Activated naive CD4-positive, alpha-beta T cell treated with anti-CD3 and anti-CD28 coated beads, Interleukin-2, amount 50 U/mL, for 72 hours (primary cell): Measurements from ENCODE around the gene MARVELD3. TPM values are rescaled to one million over a fixed set of nuclear protein-coding genes. Genes with fewer than 3 reads are reported as not detected.
"Not testable (repeated sequence)": the region's sequence is repeated elsewhere in the genome, so short reads cannot be mapped to it uniquely, and the experiment has no call there.

Experiments
- ATAC-seq, 2 donors: fragments of 150-1000 bp; cut with Tn5 transposase; 2 replicates each; pipeline ENCODE4 v1.10.0; 2021; ENCODE audit warnings: mild to moderate bottlenecking in 2 of 2, moderate library complexity in 2 of 2
- DNase-seq, 2 donors: peaks; one replicate each; pipeline ENCODE4 v3.0.0; 2021 to 2022; ENCODE audit warnings: low spot score in 2 of 2
- H3K27ac Mint-ChIP-seq, 2 donors: one replicate each; pipeline ENCODE4 v1.8.0; 2022; ENCODE audit warnings: mild to moderate bottlenecking in 2 of 2, mixed read lengths in 2 of 2
- H3K36me3 Mint-ChIP-seq, 2 donors: one replicate each; pipeline ENCODE4 v1.8.0; 2022; ENCODE audit warnings: mixed read lengths in 2 of 2
- H3K9me3 Mint-ChIP-seq, 2 donors: one replicate each; pipeline ENCODE4 v1.8.0; 2022; ENCODE audit warnings: mixed read lengths in 2 of 2
- total RNA-seq, 2 donors: library from RNA; stranded (reverse); gene quantifications; one replicate each; pipeline ENCODE4 v1.2.3, GENCODE V29; 2022

MARVELD3 gene
- not detected for total RNA-seq

DNA sequence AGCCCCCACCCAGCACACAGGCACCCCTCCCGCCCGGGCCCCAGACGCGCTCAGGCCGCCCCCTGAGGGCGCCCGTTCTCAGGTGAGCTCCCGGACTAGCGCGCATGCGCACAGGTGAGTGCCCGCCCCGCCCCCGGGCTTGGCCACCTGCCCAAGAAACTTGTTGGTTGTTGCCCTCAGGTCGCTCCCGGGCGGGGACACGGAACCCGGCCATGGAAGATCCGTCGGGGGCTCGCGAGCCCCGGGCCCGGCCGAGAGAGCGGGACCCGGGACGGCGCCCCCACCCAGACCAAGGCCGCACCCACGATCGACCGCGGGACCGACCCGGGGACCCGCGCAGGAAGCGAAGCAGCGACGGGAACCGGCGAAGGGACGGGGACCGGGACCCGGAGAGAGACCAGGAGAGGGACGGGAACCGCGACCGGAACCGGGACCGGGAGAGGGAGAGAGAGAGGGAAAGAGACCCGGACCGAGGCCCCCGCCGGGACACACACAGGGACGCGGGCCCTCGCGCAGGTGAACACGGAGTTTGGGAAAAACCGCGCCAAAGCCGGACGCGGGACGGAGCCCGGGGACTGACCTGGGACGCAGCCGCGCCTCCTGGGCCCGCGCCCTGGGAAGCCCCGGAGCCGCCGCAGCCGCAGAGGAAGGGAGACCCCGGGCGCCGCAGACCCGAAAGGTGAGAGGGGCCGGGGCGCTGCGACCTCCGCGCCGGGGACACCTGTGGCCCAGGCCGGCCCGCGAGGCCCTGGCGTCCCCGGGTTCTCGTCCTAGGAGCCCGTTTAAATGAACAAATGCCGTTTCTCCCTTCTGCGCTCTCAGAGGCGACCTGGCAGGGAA is at the start of gene MARVELD3:
Gene MARVELD3, plus strand, starts transcription at position 167 of the 840 bp plus-strand sequence. Its CDS starts 46 bp downstream, at position 213.
- ATAC-seq (peak in 1 of 2 donors; percentile 30), DNase-seq (peak in 1 of 2 donors; percentile 27)
- Mint-ChIP-seq H3K36me3 (peaks cover 0 to 9% of the 10 kb centered on the region in 2 donors), H3K27ac (no peak within 1 kb of the TSS), H3K9me3 (no peaks in the 10 kb centered on the region)

DNA sequence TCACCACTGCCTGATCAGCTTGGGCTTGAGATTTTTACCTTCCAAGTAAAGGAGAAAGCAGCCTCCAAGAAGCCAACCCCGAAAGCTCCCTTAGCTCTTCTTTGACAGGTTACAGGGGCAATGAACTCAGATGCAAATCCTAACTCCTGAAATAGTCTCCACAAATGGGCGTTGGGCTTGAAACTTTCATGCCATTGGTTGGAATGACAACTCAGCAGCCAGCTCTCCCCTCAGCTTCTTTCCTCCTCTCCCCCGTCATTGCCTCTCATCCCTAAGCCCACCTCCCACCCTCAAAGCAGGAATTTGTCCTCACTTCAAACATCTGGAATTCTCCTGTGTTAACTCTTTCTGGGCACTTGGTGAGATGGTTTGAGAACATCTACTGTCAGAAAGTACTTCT is 49.0 kb upstream of the MARVELD3 start, which contains the start of gene TAT:
Gene TAT, minus strand, starts transcription at position 122 of the 400 bp plus-strand sequence. CDS start 677 bp downstream, outside the sequence.
- no peaks in the 10 kb centered on the region for H3K36me3 Mint-ChIP-seq
- no peak within 1 kb of the TSS for H3K27ac Mint-ChIP-seq
- no peak for DNase-seq
- no peaks in the 10 kb centered on the region for H3K9me3 Mint-ChIP-seq
- no peak for ATAC-seq

DNA sequence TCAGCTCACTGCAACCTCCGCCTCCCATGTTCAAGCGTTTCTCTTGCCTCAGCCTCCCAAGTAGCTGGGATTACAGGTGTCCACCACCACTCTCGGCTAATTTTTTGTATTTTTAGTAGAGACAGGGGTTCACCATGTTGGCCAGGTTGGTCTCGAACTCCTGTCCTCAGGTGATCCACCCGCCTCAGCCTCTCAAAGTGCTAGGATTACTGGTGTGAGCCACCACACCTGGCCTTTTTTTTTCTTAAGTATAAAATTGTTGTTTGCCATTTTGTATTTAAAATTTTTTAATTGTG is 43.5 kb upstream of the MARVELD3 start:
- not testable (repeated sequence) for DNase-seq, H3K27ac Mint-ChIP-seq, ATAC-seq, H3K9me3 Mint-ChIP-seq, H3K36me3 Mint-ChIP-seq

- DNase-seq (no peak), ATAC-seq (no peak)
- Mint-ChIP-seq H3K9me3 (no peaks in the 10 kb centered on the region), H3K36me3 (no peaks in the 10 kb centered on the region), H3K27ac (no peak overlapping the region)
Measured at GRCh38 chr16:71584543-71585317, 41.3 kb upstream of the MARVELD3 start.

DNA sequence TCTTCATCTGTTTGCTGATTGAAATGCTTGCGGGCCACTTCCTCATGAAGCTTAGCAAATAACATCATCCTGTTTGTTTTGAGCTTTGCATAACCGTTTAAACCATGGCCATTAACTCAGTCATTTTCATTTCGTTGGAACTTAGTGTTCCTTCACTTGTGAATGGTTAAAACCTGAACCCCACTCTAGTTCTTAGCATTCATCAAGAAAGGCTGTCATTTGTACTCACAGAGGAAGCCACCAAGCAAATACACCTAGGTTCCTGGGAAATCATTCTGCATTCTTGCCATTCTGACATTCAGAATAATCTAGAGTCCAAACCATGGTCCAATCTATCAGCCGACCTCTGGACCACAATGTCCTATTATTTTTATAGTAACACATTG is 40.7 kb upstream of the MARVELD3 start:
- ATAC-seq (no peak), DNase-seq (no peak)
- no peak overlapping the region for H3K27ac Mint-ChIP-seq
- H3K9me3 Mint-ChIP-seq, result no peaks in the 10 kb centered on the region
- H3K36me3 Mint-ChIP-seq, result no peaks in the 10 kb centered on the region

DNA sequence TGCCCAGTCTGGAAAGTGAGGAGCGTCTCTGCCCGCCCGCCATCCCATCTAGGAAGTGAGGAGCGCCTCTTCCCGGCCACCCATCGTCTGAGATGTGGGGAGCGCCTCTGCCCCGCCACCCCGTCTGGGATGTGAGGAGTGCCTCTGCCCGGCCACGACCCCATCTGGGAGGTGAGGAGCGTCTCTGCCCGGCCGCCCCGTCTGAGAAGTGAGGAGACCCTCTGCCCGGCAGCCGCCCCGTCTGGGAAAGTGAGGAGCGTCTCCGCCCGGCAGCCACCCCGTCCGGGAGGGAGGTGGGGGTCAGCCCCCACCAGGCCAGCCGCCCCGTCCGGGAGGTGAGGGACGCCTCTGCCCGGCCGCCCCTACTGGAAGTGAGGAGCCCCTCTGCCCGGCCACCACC is 36.6 kb upstream of the MARVELD3 start:
- not testable (repeated sequence) for ATAC-seq

DNA sequence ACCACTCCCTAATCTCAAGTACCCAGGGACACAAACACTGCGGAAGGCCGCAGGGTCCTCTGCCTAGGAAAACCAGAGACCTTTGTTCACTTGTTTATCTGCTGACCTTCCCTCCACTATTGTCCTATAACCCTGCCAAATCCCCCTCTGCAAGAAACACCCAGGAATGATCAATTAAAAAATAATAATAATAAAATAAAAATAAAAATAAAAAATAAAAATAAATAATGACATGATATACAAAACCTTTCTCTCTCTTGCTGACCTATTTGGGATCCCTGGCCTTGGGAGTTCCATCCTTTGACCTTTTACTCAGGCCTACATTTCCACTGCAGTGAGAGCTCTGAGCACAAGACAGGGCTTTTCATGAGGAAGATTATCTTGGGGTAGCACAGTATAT is 35.9 kb upstream of the MARVELD3 start:
- not testable (repeated sequence) for H3K36me3 Mint-ChIP-seq, DNase-seq, H3K9me3 Mint-ChIP-seq, H3K27ac Mint-ChIP-seq, ATAC-seq

More for the DNA sequence above, 36.6 kb upstream of the MARVELD3 start:
- H3K36me3 Mint-ChIP-seq, H3K27ac Mint-ChIP-seq, DNase-seq, H3K9me3 Mint-ChIP-seq: not testable (repeated sequence)

- H3K36me3 Mint-ChIP-seq, result no peaks in the 10 kb centered on the region
Measured at GRCh38 chr16:71590584-71590983, 35.4 kb upstream of the MARVELD3 start.

GRCh38 chr16:71591917-71592316 is 34.1 kb upstream of the MARVELD3 start:
- Mint-ChIP-seq H3K36me3 (no peaks in the 10 kb centered on the region), H3K9me3 (no peaks in the 10 kb centered on the region), H3K27ac (no peak overlapping the region)
- ATAC-seq (no peak), DNase-seq (no peak)

More at GRCh38 chr16:71590584-71590983, 35.4 kb upstream of the MARVELD3 start:
- DNase-seq, result no peak
- no peaks in the 10 kb centered on the region for H3K9me3 Mint-ChIP-seq
- H3K27ac Mint-ChIP-seq, result no peak overlapping the region
- no peak for ATAC-seq

GRCh38 chr16:71593048-71593999 is 32.7 kb upstream of the MARVELD3 start:
- Mint-ChIP-seq H3K9me3 (no peaks in the 10 kb centered on the region), H3K36me3 (no peaks in the 10 kb centered on the region), H3K27ac (no peak overlapping the region)
- no peak for ATAC-seq
- DNase-seq, result no peak

- Mint-ChIP-seq H3K27ac (no peak overlapping the region), H3K9me3 (no peaks in the 10 kb centered on the region), H3K36me3 (no peaks in the 10 kb centered on the region)
- no peak for ATAC-seq
- DNase-seq, result no peak
Measured at GRCh38 chr16:71594000-71594646, 31.9 kb upstream of the MARVELD3 start.

DNA sequence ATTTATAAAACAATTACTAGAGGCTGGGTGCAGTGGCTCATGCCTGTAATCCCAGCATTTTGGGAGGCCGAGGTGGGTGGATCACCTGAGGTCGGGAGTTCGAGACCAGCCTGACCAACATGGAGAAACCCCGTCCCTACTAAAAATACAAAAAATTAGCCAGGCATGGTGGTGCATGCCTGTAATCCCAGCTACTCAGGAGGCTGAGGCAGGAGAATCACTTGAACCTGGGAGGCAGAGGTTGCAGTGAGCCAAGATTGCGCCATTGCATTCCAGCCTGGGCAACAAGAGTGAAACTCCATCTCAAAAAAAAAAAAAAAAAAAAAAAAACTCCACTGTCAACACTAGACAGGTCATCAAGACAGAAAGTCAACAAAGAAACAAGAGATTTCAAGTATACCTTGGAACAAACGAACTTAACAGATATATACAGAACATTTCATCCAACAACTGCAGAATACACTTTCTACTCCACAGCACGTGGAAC is 30.6 kb upstream of the MARVELD3 start:
- DNase-seq, ATAC-seq, H3K27ac Mint-ChIP-seq, H3K36me3 Mint-ChIP-seq, H3K9me3 Mint-ChIP-seq: not testable (repeated sequence)

DNA sequence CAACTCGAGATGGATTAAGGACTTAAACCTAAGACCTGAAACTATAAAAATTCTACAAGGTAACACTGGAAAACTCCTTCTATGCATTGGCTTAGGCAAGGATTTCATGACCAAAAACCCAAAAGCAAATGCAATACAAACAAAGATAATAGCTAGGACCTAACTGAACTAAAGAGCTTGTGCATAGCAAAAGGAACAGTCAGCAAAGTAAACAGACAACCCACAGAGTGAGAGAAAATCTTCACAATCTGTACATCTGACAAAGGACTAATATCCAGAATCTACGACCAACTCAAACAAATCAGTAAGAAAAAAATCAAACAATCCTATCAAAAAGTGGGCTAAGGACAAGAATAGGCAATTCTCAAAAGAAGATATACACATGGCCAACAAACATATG is 27.6 kb upstream of the MARVELD3 start:
- not testable (repeated sequence) for ATAC-seq, H3K36me3 Mint-ChIP-seq, DNase-seq, H3K27ac Mint-ChIP-seq, H3K9me3 Mint-ChIP-seq

DNA sequence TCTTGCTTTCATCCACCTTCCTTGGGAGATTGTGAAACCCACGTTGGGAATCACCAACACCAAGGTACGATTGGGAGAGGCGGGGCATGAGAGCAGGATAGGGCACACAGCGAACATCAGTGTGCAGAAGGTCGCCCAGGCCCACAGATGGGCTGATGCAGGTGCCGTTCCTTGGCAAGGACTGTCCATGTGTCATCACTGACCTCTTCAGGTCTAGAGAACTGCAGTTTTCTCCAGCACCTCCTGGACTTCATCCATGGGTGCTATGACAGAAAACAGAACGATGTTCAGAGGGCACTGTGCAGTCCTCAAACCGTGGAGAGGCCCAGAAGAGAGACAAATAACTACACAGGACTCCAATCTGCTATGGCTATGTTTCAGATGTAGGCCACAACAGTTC is 25.2 kb upstream of the MARVELD3 start:
- Mint-ChIP-seq H3K27ac (no peak overlapping the region), H3K36me3 (no peaks in the 10 kb centered on the region), H3K9me3 (no peaks in the 10 kb centered on the region)
- ATAC-seq, result no peak
- DNase-seq, result no peak

DNA sequence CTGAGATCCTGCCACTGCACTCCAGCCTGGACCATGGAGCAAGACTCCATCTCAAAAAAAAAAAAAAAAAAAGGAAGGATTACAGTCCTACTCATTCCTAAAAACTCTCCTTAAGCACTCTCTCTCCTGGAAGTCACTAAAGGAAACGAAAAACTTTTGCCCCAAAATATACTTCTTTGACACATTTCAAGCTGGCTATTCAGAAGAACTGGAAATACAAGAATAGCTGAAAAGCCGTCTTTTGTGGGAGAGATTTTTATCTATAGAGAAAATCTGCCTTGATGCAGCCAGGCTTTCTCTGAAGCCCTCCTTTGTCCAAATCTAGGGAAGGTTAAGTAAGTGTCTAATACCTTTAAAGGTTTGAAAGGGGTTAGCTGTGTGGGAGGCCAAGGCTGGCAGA is 16.9 kb upstream of the MARVELD3 start:
- H3K27ac Mint-ChIP-seq, result no peak overlapping the region
- ATAC-seq (no peak), DNase-seq (no peak)
- H3K9me3 Mint-ChIP-seq, result no peaks in the 10 kb centered on the region
- H3K36me3 Mint-ChIP-seq, result no peaks in the 10 kb centered on the region

DNA sequence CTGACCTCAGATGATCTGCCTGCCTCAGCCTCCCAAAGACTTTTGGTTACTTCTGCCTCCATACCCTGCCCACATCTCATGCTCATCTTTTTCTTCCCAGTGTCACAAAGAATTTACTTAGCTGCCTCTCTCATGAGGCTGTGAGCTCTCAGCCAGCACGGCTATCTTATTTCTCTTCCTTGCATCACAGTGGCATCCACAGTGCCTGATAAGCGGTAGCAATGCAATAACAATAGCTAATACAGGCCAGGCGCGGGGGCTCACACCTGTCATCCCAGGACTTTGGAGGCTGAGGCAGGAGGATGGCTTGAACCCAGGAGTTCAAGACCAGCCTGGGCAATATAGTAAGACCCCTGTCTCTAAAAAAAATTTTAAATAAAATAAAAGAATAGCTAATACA is 15.5 kb upstream of the MARVELD3 start:
- Mint-ChIP-seq H3K27ac (no peak overlapping the region), H3K36me3 (no peaks in the 10 kb centered on the region), H3K9me3 (no peaks in the 10 kb centered on the region)
- ATAC-seq, result no peak
- DNase-seq, result no peak
